ENCODE measurements around the gene RNF146. TPM values are rescaled to one million over a fixed set of nuclear protein-coding genes. Genes with fewer than 3 reads are reported as not detected.

Gene RNF146
- polyA plus RNA-seq, 1 donor: 106 TPM

- no peak for DNase-seq
These were observed 65.8 kb downstream of the RNF146 start for GRCh38 chr6:127332383-127332961.

Other genes starting within 250 kb of the RNF146 start
- gene RSPO3, start 148.2 kb upstream of the RNF146 start, polyA plus RNA-seq (ENCODE audit: insufficient read length): 26.7 TPM
- 102 TPM for gene ECHDC1, start 76.7 kb downstream of the RNF146 start, polyA plus RNA-seq (ENCODE audit: insufficient read length)
- gene KIAA0408, start 192.5 kb downstream of the RNF146 start, polyA plus RNA-seq (ENCODE audit: insufficient read length): 4.4 TPM

Measured in left kidney (tissue), 2 donors.